ENCODE results near the gene TRIM8. TPM values are rescaled to one million over a fixed set of nuclear protein-coding genes. Genes with fewer than 3 reads are reported as not detected.

The TRIM8 gene
- total and polyA plus RNA-seq, 9 donors = 48.5 to 120 (median 84.3) TPM

DNA sequence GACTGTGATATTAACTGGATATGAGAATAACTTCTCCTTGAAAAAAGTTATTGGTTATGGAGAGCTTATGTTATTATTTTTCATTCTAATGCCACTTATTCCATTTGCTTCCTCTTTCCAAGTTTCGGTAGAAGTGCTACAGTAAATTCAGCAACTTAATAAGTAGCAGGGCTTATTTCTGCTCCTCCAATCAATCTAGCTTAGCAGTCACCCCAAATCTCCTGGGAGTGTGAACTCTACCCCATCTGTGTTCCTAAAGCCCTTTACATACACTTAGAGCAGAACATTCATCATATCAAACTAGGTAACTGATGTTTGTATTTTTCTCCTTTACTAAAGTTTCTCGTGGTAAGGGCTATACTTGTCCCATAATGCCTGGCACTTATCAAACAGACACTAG lies 61.3 kb downstream of the TRIM8 start:
- intact Hi-C loops (cut with DNase I) = loop anchor here in 1 of 4 donors (10.0 kb wide), 1 partner anchor 51 kb away; no protein-coding TSS in a partner anchor
- TF ChIP-seq POLR2A (IDR thresholded peaks at IDR 0.05) = no peak
- TF ChIP-seq EP300 (IDR thresholded peaks at IDR 0.05) = no peak
- TF ChIP-seq, protein P1, sequence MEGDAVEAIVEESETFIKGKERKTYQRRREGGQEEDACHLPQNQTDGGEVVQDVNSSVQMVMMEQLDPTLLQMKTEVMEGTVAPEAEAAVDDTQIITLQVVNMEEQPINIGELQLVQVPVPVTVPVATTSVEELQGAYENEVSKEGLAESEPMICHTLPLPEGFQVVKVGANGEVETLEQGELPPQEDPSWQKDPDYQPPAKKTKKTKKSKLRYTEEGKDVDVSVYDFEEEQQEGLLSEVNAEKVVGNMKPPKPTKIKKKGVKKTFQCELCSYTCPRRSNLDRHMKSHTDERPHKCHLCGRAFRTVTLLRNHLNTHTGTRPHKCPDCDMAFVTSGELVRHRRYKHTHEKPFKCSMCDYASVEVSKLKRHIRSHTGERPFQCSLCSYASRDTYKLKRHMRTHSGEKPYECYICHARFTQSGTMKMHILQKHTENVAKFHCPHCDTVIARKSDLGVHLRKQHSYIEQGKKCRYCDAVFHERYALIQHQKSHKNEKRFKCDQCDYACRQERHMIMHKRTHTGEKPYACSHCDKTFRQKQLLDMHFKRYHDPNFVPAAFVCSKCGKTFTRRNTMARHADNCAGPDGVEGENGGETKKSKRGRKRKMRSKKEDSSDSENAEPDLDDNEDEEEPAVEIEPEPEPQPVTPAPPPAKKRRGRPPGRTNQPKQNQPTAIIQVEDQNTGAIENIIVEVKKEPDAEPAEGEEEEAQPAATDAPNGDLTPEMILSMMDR (IDR thresholded peaks at IDR 0.05) = no peak

More for the DNA sequence above, 61.3 kb downstream of the TRIM8 start:
- DNase-seq = no peak
- Histone ChIP-seq H3K27me3 (no peaks in the 10 kb centered on the region), H3K27ac (no peak overlapping the region), H3K36me3 (no peaks in the 10 kb centered on the region), H3K9me3 (no peaks in the 10 kb centered on the region), H3K4me3 (no peak overlapping the region), H3K4me1 (ENCODE audit: insufficient read depth) (peaks cover 8% of the 10 kb centered on the region)
- 30 to 54% (median 37%) methylated on average over 2 of the region's 2 CpGs for WGBS, 3 donors

Other genes with a start within 250 kb of the TRIM8 start
- gene NFKB2, start 248.8 kb upstream of the TRIM8 start, total RNA-seq = 10 to 100 TPM; 18.5 to 42.6 (median 35.9) TPM
- 10 to 100 TPM; 16.3 to 20.5 TPM for gene NFKB2, start 248.8 kb upstream of the TRIM8 start, polyA plus RNA-seq
- gene PSD, start 225.7 kb upstream of the TRIM8 start, total RNA-seq = 10 to 100 TPM in 6 of 7 donors, 1 to 10 TPM in 1; 4.4 to 34.7 (median 24.5) TPM
- gene PSD, start 225.7 kb upstream of the TRIM8 start, polyA plus RNA-seq = 10 to 100 TPM in 1 of 2 donors, 1 to 10 TPM in 1; 4.6 to 12.4 TPM
- gene FBXL15, start 223.6 kb upstream of the TRIM8 start, total RNA-seq = 10 to 100 TPM; 13.5 to 31.1 (median 19.3) TPM
- 10 to 100 TPM in 1 of 2 donors, under 1 TPM in 1; 0.25 to 17.9 TPM for gene FBXL15, start 223.6 kb upstream of the TRIM8 start, polyA plus RNA-seq
- gene CUEDC2, start 211.9 kb upstream of the TRIM8 start, total RNA-seq = 10 to 100 TPM; 47.7 to 70.8 (median 61.7) TPM
- 10 to 100 TPM; 34.7 to 76.5 TPM for gene CUEDC2, start 211.9 kb upstream of the TRIM8 start, polyA plus RNA-seq
- gene C10orf95, start 192.9 kb upstream of the TRIM8 start, total RNA-seq = 10 to 100 TPM in 1 of 7 donors, 1 to 10 TPM in 1, under 1 TPM in 3, not detected in 2; 0.37 to 22.3 (median 0.60) TPM
- gene C10orf95, start 192.9 kb upstream of the TRIM8 start, polyA plus RNA-seq = under 1 TPM in 1 of 2 donors, not detected in 1; 0.11 TPM
- 10 to 100 TPM; 38.0 to 82.3 (median 60.1) TPM for gene ACTR1A, start 141.8 kb upstream of the TRIM8 start, total RNA-seq
- 10 to 100 TPM; 45.3 to 83.6 TPM for gene ACTR1A, start 141.8 kb upstream of the TRIM8 start, polyA plus RNA-seq
- gene SUFU, start 140.5 kb upstream of the TRIM8 start, total RNA-seq = 10 to 100 TPM in 5 of 7 donors, 1 to 10 TPM in 2; 4.6 to 19.1 (median 16.1) TPM
- gene SUFU, start 140.5 kb upstream of the TRIM8 start, polyA plus RNA-seq = 10 to 100 TPM in 1 of 2 donors, 1 to 10 TPM in 1; 6.8 to 14.2 TPM
- 10 to 100 TPM in 6 of 7 donors, 1 to 10 TPM in 1; 9.5 to 25.6 (median 23.3) TPM for gene ARL3, start 69.9 kb downstream of the TRIM8 start, total RNA-seq
- 10 to 100 TPM; 23.0 to 23.9 TPM for gene ARL3, start 69.9 kb downstream of the TRIM8 start, polyA plus RNA-seq
- gene SFXN2, start 70.2 kb downstream of the TRIM8 start, total RNA-seq = 10 to 100 TPM in 6 of 7 donors, 1 to 10 TPM in 1; 8.7 to 31.2 (median 20.3) TPM
- gene SFXN2, start 70.2 kb downstream of the TRIM8 start, polyA plus RNA-seq = 10 to 100 TPM in 1 of 2 donors, 1 to 10 TPM in 1; 6.2 to 11.8 TPM
- gene WBP1L, start 99.5 kb downstream of the TRIM8 start, total RNA-seq = 10 to 100 TPM; 45.5 to 71.8 (median 51.3) TPM
- 10 to 100 TPM; 40.6 to 46.5 TPM for gene WBP1L, start 99.5 kb downstream of the TRIM8 start, polyA plus RNA-seq
- gene CYP17A1, start 192.9 kb downstream of the TRIM8 start, total RNA-seq = 10 to 100 TPM in 2 of 7 donors, 1 to 10 TPM in 1, under 1 TPM in 3, not detected in 1; 0.40 to 32.1 (median 1.0) TPM
- gene CYP17A1, start 192.9 kb downstream of the TRIM8 start, polyA plus RNA-seq = 100 to 1,000 TPM in 1 of 2 donors, 10 to 100 TPM in 1; 30.8 to 348 TPM
- 10 to 100 TPM; 20.5 to 35.4 (median 25.2) TPM for gene BORCS7, start 209.8 kb downstream of the TRIM8 start, total RNA-seq
- 10 to 100 TPM; 16.5 to 28.7 TPM for gene BORCS7, start 209.8 kb downstream of the TRIM8 start, polyA plus RNA-seq
- gene AS3MT, start 225.0 kb downstream of the TRIM8 start, total RNA-seq = 1 to 10 TPM; 1.5 to 6.4 (median 4.9) TPM
- gene AS3MT, start 225.0 kb downstream of the TRIM8 start, polyA plus RNA-seq = 10 to 100 TPM in 1 of 2 donors, 1 to 10 TPM in 1; 6.0 to 32.8 TPM

All from ovary (tissue), 9 donors.